IPS DF 4.7 (cell line): ENCODE measurements around the gene PIP5K1C.
"Not testable (repeated sequence)": the region's sequence is repeated elsewhere in the genome, so short reads cannot be mapped to it uniquely, and the experiment has no call there.

ENCODE experiments used
- DNase-seq: peaks from one replicate; pipeline ENCODE4 v3.0.0-alpha.2; 2013; ENCODE audit warnings: low spot score; ENCODE audit errors: extremely low read depth

PIP5K1C gene

GRCh38 chr19:3674784-3675543 is 25.3 kb downstream of the PIP5K1C start:
- DNase-seq: no peak

DNA sequence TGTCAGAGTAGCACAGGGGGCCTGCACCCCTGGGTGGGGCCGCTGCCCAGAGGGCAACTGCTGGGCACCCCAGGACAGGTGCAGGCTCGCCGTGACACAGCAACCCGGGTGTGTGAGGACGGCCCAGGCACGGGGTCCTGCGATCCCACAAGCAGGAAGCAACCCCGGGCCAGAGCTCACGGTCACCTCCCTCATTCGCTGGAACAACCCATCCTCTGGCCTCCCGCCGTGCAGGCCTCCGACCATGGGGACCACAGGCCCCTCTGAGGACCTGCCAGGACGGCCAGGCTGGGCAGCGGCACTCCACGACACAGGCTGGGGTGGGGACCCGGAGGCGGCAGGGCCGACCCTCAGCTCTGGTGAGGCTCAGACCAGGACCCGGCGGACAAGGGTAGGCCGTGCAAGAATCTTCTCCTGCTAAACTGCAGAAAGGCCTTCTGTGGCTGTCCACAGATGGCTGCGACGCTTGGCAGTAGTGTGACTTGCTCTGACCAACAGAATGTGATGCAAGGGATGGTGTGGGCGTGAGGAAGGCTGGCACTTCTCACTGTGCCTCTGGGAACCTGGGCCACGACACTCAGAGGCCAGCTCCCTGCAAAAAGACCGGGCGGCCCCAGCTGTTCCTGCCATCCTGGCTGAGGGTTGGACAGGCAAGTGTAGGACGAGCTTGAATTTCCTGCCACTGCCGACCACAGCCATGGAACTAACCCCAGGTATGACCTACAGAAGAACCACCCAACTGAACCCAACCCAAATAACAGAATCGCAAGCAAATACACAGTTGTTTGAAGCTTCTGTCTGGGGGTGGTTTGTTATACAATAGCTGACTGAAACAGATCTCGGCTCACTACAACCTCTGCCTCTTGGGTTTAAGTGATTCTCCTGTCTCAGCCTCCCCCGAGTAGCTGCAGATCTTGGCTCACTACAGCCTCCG is 26.5 kb downstream of the PIP5K1C start:
- DNase-seq: no peak

DNA sequence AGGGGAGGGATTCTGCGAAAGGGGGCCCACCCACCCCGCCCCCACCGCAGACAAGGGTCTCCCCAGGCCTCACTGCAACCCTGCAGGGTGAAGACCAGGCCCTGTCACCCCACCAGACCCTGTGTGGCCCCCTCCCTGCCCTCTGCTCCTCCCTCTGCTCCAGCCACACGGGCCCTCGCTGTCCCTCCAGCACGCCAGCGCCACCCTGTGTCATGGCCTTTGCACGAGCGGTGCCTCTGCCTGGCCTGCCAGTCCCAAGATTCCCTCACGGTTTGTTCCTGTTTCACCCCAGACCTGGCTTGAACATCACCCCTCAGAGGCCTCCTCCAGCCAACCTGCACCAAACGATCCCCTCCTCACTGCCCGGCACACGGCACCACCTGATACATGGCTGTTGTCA is 27.3 kb downstream of the PIP5K1C start:
- DNase-seq: no peak

DNA sequence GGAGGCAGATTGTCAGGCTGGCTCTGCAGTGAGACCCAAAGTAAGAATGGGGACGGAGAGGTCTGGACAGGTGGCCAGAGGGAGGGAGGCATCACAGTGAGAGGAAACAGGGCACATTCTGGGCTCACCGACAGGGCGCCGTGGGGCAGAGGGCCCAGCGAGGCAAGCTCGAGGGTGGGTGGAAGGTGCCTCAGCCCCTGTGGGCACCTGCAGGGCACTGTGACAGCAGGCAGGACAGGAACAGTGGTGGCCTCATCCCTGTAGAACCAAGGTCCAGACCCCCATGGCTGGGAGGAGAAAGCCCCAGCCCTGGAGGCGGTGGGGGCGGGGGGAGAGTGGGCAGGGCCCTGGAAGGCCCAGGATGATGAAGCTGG is 27.7 kb downstream of the PIP5K1C start:
- DNase-seq: no peak

GRCh38 chr19:3671680-3672574 is 28.3 kb downstream of the PIP5K1C start:
- DNase-seq: no peak

DNA sequence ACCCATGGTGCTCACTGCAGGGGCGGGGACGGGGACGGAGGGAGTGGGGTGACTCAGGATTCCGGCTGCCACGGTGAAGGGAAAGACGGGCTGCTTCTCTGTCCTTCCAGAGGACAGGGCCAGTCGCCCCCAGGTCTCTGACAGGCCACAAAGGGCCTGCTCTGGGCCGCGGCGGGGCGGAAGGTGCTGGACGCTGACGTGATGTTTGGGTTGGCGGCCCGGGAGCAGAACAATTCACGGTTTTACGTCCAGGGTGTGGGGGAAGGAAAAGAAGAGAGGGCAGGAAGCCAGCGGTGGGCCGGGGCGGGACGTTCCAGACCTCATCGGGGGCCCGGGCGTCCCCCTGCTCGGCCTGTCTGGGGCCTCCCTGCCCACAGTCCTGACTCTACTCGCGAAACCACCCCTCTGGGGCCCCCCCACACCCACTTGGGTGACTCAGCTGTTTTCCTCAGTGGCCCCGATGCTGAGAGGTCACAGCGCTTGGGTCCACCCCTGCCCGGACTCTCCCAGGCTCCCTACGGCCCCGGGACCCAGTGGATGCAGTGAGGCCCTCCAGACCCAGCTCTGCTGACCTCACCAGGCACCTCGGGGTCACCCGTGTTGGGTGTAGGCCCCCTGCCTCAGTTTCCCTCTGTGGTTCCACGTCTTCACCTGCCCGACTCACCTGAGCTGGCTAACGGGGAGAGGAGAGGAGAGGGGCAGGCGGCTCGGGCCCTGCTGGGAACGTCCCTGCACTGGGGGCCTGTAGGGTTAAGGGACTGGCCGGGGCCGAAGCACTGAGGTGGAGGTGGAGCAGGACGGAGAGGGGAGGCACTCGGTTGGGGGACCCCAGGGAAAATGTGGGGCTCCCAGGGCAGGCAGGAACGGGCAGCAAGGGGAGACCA is 29.2 kb downstream of the PIP5K1C start:
- no peak for DNase-seq

DNA sequence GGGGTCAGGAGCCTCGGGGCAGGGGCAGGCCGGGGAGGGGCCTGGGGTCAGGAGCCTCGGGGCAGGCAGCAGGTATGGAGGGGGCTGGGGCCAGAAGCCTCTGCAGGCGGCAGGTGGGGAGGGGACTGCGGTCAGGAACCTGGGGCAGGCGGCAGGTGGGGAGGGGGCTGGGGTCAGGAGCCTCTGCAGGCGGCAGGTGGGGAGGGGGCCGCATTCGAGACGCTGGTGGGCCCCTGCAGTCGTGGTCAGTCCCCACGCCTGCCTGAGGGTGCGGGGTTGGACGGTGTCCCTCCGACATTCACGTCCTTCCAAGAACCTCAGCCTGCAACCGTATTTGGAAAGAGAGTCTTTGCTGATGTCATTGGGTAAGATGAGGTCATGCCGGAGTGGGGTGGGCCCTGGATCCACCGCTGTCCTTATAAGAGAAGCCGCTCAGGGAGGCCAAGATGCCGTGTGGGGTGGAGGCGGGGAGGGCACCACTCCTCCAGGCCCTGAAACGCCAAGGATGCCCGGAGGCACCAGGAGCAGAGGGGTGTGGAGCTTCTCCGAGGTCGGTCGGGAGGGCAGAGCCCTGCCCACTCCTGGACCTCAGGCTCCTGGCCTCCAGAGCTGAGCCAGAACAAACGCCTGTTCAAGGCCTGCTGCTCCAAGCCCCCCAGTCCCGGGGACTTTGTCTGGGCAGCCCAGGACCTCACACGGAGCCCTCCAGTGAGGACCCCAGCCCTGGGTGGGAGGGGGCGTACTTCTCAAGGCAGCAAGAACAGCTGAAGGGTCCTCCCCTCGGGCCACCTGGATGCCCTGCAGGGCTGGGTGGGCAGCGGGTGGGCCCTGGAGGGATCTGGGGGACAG is 30.1 kb downstream of the PIP5K1C start:
- DNase-seq: no peak

GRCh38 chr19:3669082-3669946 is 31.0 kb downstream of the PIP5K1C start:
- no peak for DNase-seq

- no peak for DNase-seq
Measured at GRCh38 chr19:3668331-3669081, 31.8 kb downstream of the PIP5K1C start.

GRCh38 chr19:3667766-3668165 is 32.5 kb downstream of the PIP5K1C start:
- no peak for DNase-seq

- no peak for DNase-seq
Measured at GRCh38 chr19:3667037-3667638, 33.1 kb downstream of the PIP5K1C start.

GRCh38 chr19:3666545-3666856 is 33.8 kb downstream of the PIP5K1C start:
- DNase-seq: not testable (repeated sequence)

DNA sequence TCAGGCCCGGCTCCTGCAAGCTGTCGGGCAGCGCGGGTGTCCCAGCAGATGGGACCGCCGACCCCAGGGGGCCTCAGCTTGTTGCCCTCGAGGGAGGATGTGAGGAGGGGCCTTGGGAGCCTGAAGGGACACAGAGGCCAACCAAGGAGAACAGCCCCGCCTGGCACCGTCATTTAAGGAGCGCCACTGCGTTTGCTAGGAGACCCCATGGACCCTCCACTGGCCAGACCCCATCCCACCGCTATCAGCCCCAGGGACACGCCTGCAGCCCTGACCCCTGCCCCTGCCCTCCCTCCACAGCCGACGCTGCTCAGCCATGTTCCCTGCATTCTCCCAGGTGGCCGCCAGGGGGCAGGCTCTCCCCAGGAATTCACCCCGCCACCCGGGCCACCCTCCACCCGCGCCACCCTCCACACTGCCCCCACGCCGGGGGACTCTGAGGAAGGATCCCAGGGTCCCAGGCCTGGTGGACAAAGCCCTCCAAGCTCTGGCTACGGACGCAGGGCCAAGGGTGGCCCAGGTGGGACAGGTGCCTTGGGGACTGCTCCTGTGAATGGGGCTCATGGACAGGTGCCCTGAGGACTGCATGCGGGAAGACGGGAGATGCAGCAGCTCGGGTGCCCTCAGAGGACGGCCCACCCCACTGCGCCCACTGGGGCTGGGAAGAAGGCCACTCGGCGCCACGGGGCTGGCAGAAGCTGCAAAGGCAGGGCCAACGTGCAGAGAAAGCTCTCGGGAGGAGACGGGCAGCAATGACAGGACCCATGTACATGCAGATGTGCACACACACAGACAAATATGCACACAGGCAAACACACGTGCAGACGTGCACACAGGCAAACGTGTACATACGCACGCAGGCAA is 34.4 kb downstream of the PIP5K1C start:
- DNase-seq: no peak

DNA sequence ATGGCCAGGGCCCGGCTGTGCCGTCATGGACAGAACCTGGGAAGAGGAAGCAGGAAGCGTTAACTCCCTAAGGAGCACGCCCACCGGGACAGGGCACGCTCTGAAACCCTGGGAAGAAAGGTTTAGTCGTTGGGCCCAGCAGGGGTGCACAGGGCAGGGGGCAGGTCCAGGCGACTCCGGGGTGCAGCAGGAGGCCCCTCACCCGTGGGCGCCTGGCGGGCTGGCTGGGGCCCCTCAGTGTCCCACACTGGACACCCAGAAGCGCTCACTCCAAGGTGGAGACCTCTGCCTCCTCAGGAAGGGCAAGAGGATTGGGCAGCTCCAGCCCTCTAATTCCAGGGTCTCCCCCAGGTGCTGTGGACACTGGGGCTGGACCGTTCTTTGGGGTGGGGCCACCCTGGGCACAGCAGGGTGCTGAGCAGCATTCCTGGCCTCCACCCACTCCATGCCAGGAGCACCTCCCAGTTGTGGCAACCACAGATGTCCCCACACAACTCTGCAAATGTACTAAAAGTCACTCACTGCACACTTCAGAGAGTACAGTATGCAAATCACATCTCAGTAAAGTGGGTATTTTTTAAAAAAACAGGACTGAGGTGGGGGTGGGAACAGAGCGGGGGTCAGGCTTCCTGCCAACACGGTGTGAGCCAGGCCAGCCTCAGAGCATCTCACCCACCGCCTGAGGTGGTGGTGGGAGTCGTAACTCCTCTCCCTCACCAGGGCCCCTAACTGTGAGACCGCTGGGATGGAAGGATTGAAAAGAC is 35.2 kb downstream of the PIP5K1C start:
- no peak for DNase-seq

- no peak for DNase-seq
Measured at GRCh38 chr19:3663838-3664237, 36.4 kb downstream of the PIP5K1C start.
